Measurements from ENCODE around the gene LRBA. TPM values are rescaled to one million over a fixed set of nuclear protein-coding genes. Genes with fewer than 3 reads are reported as not detected.

Gene LRBA
- polyA plus RNA-seq, 1 of the 3 experiments (the other 2 are of a cell fraction) = 11.4 TPM

DNA sequence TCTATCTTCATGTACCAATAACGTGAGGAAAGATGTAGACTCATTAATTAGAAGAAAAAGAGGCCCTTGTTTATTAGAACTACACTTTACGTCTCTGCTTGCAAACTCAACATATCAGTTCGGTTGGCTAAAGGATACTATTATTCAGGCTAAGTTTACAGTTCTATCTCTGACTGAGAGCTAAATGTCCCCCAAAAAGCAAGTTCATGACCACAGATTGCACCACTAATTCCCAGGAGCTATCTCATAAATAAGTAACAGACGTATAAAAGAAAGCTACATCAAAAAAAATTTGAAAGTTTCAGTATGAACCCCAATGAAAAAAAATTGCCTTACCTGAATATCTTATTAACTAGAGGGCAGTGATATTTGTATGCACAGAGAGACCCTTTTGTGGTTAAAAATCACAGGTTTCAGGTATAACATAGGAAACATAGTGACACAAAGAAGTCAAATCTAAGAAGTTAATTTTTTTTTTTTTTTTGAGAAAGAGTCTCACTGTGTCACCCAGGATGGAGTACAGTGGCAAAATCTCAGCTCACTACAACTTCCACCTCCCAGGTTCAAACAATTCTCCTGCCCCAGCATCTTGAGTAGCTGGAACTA lies 304.2 kb downstream of the LRBA start:
- Histone ChIP-seq H3K36me3 (replicated peaks in 1 of 2; ENCODE audit: control insufficient read depth in 1 of 2, insufficient read depth in 2 of 2, low read length in 1 of 2) (peaks cover 0 to 2% of the 10 kb centered on the region in 2 experiments), H3K27ac (ENCODE audit: low read depth in 2 of 2, low read length in 1 of 2) (no peak overlapping the region), H3K9me2 (no peaks in the 10 kb centered on the region), H4K20me1 (ENCODE audit: insufficient read depth) (no peaks in the 10 kb centered on the region), H2AFZ (ENCODE audit: low read depth) (no peak overlapping the region), H3K9me3 (no peaks in the 10 kb centered on the region), H3K4me1 (ENCODE audit: control insufficient read depth in 1 of 2, insufficient read depth in 2 of 2, low read depth in 1 of 2, low read length in 1 of 2) (peaks cover 0 to 6% of the 10 kb centered on the region in 2 experiments; a peak in 1 of 4 replicates), H3K4me3 (ENCODE audit: low read depth in 2 of 2, low read length in 1 of 2) (no peak overlapping the region), H3K27me3 (ENCODE audit: insufficient read depth) (no peaks in the 10 kb centered on the region), H3F3A (replicated peaks; ENCODE audit: insufficient read depth) (peaks cover 5% of the 10 kb centered on the region), H3K9ac (no peak overlapping the region), H3K79me2 (ENCODE audit: insufficient read depth) (no peaks in the 10 kb centered on the region), H3K4me2 (no peak overlapping the region)
- DNase-seq = no peak
- WGBS (ENCODE audit: low lambda C conversion rate) = 94% methylated on average over 4 of the region's 4 CpGs
- CTCF ChIA-PET = interaction anchor here (1.6 kb wide), 1 partner anchor 12 kb away, joined by 3 read pairs; no protein-coding TSS in a partner anchor
- TF ChIP-seq CHD2 (IDR thresholded peaks at IDR 0.05; ENCODE audit: low read length, partially characterized antibody) (no peak), RAD21 (IDR thresholded peaks at IDR 0.05; ENCODE audit: low read length) (no peak), TEAD4 (IDR thresholded peaks at IDR 0.05; ENCODE audit: borderline replicate concordance, insufficient read depth) (no peak), JUND (IDR thresholded peaks at IDR 0.05) (no peak), USF2 (IDR thresholded peaks at IDR 0.05; ENCODE audit: borderline replicate concordance, low read depth, low read length) (no peak), GATA2 (CRISPR knock-in tag; IDR thresholded peaks at IDR 0.05) (no peak), SMC3 (IDR thresholded peaks at IDR 0.05; ENCODE audit: low read depth, low read length) (no peak)
- TF ChIP-seq, protein P1, sequence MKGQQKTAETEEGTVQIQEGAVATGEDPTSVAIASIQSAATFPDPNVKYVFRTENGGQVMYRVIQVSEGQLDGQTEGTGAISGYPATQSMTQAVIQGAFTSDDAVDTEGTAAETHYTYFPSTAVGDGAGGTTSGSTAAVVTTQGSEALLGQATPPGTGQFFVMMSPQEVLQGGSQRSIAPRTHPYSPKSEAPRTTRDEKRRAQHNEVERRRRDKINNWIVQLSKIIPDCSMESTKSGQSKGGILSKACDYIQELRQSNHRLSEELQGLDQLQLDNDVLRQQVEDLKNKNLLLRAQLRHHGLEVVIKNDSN (IDR thresholded peaks at IDR 0.05; ENCODE audit: borderline replicate concordance, low read depth) = no peak
- POLR2A ChIA-PET = no interaction called here

DNA sequence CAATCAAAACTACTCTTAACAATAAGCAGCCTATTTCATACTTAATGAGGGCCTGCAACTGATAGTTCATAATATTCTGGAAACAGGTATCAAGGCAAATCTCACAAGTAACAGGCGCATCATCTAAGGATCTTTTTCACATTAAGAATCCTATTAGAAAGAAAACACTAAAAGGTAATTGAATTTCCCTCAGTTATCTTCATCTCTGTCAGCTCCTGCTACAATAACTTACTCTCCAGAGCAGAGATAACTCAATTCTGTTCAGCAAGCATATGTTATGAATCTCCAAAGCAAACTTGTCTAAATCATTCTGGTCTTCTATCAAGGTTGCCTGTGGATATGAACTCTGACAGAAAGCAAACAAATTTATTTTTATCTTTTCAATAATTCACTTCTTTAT lies 307.1 kb downstream of the LRBA start:
- DNase-seq = peak; percentile 44
- Histone ChIP-seq H3K9me3 (no peaks in the 10 kb centered on the region), H3K27me3 (ENCODE audit: insufficient read depth) (no peaks in the 10 kb centered on the region), H3F3A (replicated peaks; ENCODE audit: insufficient read depth) (peaks cover 5% of the 10 kb centered on the region), H3K4me1 (ENCODE audit: control insufficient read depth in 1 of 2, insufficient read depth in 2 of 2, low read depth in 1 of 2, low read length in 1 of 2) (peaks cover 0 to 6% of the 10 kb centered on the region in 2 experiments; a peak in 1 of 4 replicates), H3K4me3 (ENCODE audit: low read depth in 2 of 2, low read length in 1 of 2) (no peak overlapping the region), H3K79me2 (ENCODE audit: insufficient read depth) (no peaks in the 10 kb centered on the region), H3K36me3 (replicated peaks in 1 of 2; ENCODE audit: control insufficient read depth in 1 of 2, insufficient read depth in 2 of 2, low read length in 1 of 2) (no peaks in the 10 kb centered on the region), H3K27ac (ENCODE audit: low read depth in 2 of 2, low read length in 1 of 2) (no peak overlapping the region; a peak in 1 of 4 replicates), H3K9ac (no peak overlapping the region), H2AFZ (ENCODE audit: low read depth) (no peak overlapping the region), H4K20me1 (ENCODE audit: insufficient read depth) (no peaks in the 10 kb centered on the region), H3K4me2 (no peak overlapping the region), H3K9me2 (no peaks in the 10 kb centered on the region)
- ChIA-PET POLR2A (no interaction called here), CTCF (interaction anchor here (1.0 to 1.5 kb wide), 3 partner anchors 53 to 410 kb away, joined by 3 to 5 read pairs (median 3); no protein-coding TSS in a partner anchor)
- 95% methylated on average over 1 of the region's 1 CpG for WGBS (ENCODE audit: low lambda C conversion rate)
- TF ChIP-seq REST (IDR thresholded peaks at IDR 0.05; ENCODE audit: low read depth, low read length) (no peak), RXRA (IDR thresholded peaks at IDR 0.05; ENCODE audit: borderline replicate concordance, low read depth) (no peak), JUND (IDR thresholded peaks at IDR 0.05) (peak; percentile 34), GABPA (IDR thresholded peaks at IDR 0.05; ENCODE audit: low read depth) (no peak), MXI1 (IDR thresholded peaks at IDR 0.05; ENCODE audit: low read depth, low read length) (peak; percentile 38; the same call in 1 of the 2 replicates), RCOR1 (IDR thresholded peaks at IDR 0.05; ENCODE audit: low read length) (peak; percentile 97), FOXM1 (IDR thresholded peaks at IDR 0.05; ENCODE audit: low read depth) (no peak), GATA2 (CRISPR knock-in tag; IDR thresholded peaks at IDR 0.05) (peak; percentile 99), TCF12 (IDR thresholded peaks at IDR 0.05) (peak; percentile 83), IRF3 (IDR thresholded peaks at IDR 0.05; ENCODE audit: low read depth, low read length) (no peak), FOXJ3 (CRISPR knock-in tag; IDR thresholded peaks at IDR 0.05) (peak; percentile 75), RFX5 (IDR thresholded peaks at IDR 0.05; ENCODE audit: low read length) (no peak), MEF2A (IDR thresholded peaks at IDR 0.05; ENCODE audit: borderline replicate concordance, low read depth) (no peak), USF2 (IDR thresholded peaks at IDR 0.05; ENCODE audit: borderline replicate concordance, low read depth, low read length) (no peak)
- TF ChIP-seq, protein P1 (IDR thresholded peaks at IDR 0.05; ENCODE audit: borderline replicate concordance, low read depth) = no peak

All from SK-N-SH (cell line).